NCI-H524 (cell line): ENCODE measurements around the gene HOXA7.

Source experiments
- DNase-seq, 2 experiments: peaks; one replicate each; lab custom pipeline; 2025; lab: John Stamatoyannopoulos, UW

The HOXA7 gene

DNA sequence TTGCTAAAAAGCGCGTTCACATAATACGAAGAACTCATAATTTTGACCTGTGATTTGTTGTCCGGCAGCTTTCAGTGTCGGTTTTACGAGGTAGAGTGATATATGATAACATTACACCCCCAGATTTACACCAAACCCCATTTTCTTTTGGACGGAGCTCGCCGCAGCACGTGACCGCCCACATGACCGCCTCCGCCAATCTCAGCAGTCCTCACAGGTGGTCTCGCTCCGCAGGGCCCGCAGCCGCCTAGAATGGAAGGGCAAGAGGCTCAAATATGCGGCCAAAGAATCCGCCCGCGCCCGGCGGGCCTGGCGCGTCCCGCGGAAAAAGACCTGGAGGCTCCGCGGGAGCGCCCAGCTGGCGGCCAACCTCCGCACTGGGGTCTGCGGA lies at the start of gene HOXA7:
Gene HOXA7 (minus strand): TSS at position 168 of the 391 bp plus-strand sequence. CDS start 130 bp downstream, at position 38.
- DNase-seq = peak; percentile 48 to 75

DNA sequence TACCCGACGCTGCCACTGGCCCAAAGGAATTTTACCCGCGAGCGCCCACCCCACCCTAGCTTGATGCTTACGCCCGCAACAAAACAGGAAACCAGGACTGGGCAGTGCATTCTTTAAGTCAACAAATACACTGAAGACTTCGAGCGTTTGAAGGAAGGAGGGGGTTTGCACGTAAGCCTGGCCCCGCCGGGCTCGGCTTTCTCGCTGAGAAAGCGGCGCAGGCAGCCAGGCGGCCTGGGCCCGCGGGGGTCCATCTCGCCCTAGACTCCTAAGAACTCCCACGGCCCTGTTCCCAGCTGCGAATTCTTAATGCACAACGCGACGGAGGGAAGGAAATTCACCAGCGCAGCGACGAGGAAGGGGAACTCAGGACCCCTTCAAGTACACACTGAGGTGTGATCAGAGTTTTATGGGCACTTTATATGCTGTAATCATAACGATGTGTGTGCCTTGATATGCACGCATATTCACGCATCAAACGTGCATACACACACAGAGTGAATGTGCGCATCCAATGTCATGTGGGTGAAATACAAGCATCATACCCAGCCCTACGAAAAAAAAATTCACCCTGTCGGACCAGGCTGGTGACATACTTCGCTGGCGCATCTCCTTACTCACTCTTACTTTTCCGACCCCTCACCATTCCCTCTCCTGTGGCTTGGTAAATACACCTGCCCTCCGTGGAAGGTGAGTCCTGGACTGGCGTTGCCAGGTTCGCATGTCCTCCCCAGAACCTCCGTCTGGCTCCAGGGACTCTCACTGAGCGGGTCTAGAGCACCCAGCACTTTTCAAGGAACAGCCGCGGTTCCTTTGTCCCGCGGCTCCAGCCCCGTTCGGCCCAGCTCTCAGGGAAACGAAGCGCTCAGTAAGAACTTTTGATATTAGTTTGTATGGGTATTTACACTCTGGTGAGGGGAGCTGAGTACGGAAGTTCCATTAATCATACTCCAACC lies 49.1 kb upstream of the HOXA7 start:
- DNase-seq = peak in 1 of 2 experiments; percentile 17

DNA sequence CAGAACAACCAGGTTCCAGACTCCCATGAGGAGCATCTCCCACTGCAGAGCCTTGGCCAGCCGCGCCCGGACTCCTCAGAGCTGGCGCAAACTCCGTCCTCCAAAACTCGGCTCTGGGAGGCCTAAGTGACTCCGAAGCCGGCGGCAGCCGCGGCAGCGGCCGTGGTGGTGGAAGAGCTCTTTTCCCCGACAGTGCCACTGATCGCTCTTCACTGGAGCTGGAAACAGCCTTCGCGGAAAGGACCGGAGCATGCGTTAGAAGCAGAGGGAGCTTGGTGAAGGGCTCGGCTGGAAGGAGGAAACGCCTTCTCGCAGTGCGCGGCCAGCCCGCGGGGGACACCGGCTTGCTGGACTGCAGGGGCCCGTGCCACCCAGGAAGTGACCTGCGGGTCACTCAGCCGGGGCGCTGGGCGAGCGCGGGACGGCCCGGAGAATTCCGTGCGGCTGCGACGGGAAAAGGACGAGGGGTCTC lies 48.4 kb upstream of the HOXA7 start:
- peak in 1 of 2 experiments; percentile 47 for DNase-seq

DNA sequence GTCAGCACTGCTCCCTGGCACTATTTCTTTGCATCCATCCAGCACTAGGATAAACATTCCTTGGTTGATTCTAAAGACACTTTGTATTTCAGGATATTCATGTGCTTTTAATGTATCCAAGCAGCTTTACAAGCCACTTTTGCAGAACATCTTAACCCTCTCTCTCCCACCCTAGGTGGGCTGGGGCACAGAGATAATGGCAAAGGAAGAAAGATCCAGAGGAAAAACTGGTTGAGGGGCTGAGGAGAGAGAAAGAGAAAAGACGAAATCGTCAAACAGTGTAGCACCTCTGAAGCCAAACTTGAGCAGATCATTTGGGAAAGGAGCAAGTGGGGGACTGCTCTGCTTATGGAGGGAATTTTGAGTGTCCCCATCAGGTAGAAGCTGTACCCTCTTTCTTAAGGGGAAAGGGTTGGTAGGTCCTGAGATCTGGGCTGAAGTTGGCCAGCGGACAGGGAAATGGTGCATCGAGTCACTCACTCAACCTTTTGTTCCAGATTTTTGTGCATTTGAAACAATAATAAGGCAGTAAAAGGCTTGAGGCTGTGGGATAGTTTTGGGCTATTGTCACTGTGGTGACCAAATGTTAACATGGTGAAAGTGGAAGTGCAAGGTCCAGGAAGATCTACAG lies 47.6 kb upstream of the HOXA7 start:
- no peak for DNase-seq

DNA sequence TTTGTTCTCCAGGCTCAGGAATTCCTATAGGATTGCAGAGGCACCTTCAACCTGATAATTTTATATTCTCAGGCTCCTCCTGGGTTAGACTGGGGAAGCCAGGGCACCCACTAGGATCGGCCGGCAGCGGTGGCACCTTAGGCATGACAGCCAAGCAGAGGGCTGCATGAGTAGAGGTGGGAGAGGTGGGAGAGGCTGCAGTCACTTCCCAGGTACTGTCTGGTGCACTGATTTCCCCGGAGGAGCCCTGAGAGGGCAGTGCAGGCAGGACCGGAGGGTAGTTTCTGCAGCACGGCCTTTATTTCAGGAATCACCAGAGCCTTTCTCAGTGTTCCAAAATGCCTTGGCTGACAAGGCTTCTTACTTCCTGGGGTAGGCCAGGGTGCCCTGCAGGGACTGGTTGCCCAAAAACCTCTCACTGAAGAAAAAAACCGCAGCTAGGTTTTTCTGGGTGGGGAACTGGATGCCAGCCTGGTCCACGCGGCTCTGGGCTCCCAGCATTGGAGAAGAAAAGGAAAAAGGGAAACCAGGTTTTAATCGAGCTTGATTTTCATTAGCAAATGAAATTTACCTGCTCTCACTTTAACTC lies 47.0 kb upstream of the HOXA7 start:
- no peak for DNase-seq

DNA sequence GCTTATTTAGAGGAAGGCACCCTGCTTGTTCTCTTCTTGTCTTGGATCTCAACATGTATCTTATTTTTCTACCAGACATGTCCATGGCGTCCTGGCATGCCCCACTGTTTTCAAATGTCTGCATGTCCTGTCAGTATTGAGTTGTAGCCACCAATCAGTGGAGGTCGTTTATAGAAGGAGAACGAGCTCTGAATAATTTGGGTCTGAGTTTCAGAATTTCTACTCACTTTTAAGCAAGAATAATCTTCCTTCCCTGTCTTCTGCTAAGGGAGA lies 46.3 kb upstream of the HOXA7 start:
- no peak for DNase-seq

DNA sequence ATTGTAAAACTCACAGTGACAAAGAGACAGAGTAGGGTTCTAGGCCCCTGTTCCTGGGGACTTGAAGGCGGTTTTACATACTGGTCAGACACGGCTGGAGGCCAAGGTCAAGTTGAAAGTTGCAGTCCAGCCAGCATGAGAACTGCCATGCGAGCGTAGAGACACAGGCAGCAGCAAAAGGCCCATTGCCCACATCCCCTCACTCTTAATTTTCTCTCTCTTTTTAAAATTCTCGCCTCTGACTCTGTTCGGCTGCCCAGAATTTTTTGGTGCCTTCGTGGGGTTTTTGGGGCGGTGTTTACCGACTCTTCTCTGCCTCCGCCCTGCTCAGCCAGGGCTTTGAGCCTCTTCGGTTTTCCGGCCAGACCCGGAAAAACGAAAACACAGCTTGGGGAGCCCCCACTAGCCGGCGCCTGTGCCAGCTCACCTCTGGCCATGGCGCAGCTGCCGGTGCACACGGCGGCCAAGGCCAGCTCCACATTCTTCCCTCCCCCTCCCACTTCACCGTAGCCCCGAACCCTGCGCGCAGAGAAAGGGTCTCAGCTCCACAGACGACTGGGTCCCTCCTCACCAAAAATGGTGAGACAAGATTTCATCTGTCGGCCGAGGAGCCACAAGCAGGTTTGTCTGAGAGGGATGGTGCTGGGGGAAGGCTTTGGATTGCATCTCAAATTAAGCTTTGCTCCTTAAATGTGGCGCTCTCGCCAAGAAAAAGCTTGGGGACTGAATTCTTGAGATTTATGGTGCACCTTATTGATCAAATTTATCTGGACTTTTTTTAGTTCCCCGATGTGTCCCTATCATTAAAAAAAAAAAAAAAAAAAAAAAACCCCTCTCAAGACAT lies 45.8 kb upstream of the HOXA7 start:
- no peak for DNase-seq

DNA sequence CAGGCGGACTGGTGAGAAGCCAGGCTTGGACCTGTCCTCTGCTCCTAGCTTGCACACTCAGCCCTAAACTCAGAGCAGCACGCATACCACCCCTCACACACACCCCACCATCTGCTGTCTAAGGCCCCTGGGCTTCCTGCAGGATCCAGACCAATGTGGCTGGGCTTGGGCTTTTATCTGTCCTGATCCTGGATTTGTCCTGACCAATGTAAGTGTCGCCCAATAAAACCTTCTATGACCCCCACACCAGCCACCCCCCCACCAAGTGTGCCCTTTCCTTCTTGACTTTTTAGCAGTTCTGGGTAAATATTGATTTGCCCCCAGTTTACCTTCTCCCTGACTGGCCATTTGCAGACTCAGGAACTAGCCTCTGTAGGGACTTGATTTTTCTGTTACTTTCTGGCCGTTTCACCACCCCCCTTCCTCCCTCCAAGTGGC lies 45.1 kb upstream of the HOXA7 start:
- peak in 1 of 2 experiments; percentile 26 for DNase-seq

DNA sequence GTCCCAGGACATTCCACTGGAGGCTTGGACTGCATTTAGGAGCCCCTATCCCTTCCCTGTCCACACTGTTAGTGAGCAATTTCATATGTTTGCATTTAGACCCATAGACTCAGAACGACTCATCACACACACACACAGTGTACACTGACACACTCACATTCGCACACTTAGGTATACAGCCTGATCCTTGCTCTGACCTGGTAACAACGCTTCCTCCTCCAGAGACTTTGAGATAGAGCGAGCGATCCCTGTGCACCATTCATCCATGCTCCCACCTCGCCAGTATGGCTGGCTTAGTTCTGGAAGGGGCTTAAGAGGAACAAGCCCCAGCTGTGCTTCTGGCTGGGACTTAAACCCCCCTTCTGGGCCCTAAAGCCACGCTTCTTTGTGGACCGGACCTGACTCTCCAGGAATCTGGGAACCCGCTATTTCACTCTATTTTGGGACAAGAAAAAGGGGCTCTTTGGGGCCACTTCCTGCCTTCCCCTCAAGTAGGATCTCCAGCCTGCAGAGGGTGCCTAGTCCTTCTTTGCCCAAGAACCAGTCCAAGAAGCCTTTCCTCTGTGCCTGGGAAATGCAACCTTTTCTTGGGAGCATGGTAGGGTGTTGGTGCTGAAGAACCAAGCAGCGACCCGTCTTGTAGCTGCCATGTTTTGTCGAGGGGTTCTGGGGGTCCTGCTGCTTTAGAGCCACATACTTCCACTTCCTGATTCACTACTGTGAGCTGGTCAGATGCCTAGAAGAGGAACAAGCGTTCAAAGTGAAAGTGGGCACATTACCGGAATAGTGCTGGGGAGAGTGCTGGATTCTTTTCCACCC lies 44.5 kb upstream of the HOXA7 start:
- peak in 1 of 2 experiments; percentile 54 for DNase-seq

DNA sequence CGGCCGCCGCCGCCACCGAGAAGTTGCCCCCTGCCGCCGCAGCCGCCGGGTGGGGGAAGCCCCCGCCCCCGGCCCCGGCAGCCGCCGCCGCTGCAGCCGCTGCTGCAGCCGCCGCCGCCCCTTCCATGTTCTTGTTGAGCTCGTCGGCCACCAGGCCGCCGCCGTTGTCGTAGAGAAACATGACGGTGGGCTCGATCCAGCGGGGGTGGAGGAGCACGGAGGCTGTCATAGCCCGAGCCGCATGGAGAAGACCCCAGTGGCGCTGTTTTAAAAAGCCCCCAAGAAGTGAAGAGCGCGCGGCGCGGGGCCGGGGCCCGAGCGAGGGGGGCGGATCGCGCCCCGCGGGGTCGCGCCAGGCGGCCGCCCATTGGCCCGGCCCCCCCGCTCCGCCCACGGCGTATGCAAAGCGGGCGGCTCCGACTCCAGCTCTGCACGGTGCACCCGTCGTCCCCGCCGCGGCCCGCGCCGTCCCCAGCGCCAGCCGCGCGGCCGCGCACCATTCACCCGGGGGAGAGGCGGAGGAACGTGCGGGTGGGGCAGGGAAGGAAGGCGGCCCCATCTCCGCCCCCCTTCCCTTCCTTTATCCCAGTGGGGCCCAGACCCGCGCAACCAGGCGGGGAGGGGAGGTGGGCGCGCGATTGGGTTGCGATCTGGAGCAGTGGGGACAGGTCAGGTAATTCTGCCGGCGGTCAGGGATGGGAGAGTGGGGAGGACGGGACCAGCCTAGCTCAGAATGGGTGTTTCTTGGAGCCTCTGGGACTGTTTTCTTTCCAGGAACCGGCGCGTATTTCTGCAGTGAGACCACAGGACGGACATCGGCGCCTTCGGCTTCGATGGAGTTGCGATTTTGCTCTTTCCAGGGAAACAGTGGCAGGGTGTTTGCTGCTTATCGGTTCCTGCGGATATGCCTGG lies 43.6 kb upstream of the HOXA7 start, which contains the start of gene HOXA13:
Gene HOXA13 (minus strand): TSS at position 243 of the 912 bp plus-strand sequence. CDS start 14 bp downstream, at position 229.
- DNase-seq = peak; percentile 53 to 73

DNA sequence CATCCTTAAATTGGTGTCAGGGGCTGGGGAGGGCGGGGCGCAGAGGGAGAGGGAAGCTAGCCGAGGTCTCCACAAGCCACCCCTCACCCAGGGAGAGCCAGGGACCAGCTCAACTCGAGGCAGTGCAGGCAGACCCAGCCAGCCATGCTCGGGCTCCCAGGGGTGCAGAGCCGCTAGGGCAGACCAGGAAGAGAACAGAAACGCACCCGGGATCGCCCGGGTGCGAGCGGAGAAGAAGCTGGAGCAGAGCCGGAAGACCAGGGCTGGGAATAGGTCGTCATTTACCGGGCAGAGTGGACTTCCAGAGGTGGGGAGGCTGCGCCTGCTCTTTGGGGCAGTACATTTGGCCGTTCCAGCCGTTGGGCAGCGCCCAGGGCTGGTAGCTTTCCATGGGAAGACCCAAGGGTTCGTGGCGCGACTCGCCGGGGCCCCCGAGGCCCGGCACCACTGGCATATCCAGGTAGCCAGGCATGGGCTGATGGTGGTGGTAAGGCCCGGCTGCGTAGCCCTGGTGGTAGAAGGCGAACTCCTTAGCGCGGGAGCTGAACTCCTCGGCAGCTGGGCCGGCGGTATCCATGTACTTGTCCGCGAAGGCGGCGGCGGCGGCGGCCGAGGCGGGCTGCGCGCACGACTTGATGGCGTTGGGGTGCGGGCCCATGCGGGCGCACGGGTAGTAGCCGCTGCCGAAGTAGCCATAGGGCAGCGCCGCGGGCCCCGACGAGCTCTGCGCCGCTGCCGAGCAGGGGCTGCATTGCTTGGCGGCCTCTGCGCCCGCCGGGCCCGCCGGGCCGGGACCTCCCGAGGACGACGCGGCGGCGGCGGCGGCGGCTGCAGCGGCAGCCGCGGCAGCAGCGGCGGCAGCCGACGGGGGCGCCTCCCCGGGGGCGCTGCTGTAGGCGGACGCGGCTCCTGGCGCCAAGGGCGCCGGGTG lies 42.7 kb upstream of the HOXA7 start:
- DNase-seq = peak; percentile 7 to 32

DNA sequence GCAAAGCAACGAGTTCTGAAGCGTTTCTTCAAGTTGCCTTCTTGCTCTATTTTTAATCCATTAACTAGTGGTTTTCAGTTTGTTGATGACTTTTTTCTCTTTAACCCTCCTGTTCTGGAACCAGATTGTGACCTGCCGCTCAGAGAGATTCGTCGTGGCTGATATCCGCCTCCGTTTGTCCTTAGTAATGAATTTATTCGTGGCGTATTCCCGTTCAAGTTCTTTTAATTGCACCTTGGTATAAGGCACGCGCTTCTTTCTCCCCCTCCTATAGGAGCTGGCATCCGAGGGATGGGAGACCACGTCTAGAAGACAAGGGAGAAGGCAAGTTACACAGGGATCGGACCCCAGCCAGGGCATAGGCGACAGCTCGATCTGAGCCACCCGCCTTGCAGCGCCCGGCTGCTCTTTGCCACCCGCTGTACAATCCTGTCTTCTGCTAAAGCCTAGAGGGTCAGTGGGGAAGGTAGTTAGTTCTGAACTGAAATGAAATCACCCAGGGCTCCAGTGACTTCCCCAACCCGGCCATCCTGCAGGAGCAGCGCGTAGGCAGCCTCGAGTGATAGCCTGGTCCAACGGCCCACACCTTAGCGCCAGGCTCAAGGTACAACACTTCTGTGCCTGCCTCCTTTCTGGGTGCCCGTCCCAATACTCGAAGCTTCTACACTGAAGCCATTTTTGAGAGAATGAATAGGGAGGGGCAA lies 41.8 kb upstream of the HOXA7 start:
- no peak for DNase-seq

DNA sequence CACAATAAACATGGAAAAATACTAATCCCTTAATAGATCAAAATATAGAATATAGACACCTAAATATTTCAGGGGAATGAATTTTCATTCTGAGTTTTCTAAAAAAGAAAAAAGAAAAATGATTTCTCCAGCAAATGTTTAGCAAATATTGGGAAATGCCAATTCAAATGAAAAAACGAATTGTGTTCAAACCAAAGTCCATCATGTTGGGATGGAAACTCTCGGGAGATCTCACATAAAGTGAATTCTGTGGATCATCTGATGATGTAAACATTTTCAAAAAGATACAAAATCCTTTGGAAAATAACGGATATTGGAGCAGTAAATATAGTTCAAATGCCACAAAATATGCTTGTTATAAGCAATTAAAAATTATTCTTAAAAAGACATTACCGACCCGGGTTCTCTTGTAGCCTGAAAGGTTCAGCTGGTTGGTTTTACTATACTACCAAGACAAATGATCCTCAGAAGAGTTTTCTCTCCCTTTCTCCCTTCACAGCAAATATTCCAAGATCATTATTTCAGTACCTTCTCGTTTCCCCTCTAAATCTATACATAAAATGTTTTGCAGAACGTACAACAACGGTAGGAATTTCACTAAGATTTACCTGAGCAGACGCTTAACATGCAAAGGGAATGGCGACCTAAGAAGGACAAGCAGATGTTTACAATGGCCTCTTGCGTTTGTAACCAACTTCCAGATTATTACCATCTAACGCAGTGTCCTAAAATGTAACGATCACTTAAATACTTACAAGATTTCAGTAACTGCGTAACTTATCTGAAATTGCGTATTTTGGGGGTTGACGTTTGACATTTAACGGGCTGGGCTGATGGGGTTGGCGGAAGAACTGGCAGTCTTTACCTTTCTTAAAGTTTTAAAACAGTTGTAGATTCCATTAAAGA lies 40.9 kb upstream of the HOXA7 start:
- DNase-seq = no peak

DNA sequence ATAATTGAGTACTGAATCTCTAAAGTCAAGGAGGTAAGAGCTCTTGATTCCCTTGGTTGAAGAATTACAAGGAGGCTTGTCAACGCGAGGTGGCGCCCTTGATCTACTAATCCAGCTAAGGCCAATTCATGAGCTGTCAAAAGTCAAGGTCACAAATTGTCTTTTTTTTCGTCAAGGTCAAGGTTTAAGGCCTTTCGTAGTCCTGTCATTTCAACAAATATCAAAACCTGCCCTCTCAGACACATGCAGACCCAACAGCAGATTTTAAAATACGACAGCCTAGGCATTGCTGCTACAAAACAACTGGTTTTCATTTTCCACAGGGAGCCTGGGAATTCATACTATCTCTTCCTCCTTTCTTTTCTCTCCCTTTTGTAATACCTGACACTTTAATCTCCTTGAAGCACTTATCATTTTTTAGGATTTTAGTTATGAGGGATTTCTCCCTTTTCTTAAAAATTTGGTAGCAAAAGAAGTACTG lies 39.9 kb upstream of the HOXA7 start:
- peak; percentile 48 to 72 for DNase-seq

DNA sequence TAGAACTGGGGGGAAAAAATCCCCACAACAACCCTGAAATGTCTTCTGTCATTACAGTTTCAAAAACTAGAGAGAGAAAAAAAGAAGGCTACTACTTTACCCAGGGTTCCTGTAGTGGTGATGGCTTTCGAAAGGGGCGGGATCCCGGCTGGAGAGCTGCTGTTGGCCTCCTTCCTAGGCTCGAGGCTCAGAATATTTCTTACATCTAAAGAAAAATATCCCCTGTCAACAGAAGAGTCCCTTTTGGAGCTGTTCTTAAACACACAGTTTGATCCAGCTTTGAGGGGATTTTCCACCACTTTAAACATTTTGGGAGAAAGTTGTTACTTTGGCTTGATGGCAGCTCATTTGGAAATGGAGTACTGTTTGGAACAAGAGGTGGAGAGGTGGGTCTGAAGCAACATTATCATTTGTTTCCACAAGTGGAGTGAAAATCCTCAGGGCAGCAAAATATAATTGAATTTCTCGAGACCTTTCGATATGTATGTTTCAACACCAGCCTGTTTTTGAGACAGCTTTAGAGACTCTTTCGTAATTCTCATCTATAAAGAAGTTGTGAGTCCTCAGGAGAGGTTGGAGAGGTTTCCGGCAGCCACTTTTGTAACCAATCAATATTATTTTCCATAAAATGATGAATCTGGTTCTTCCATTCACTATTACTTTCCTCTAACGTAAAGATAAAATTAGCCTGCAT lies 38.4 kb upstream of the HOXA7 start:
- no peak for DNase-seq

DNA sequence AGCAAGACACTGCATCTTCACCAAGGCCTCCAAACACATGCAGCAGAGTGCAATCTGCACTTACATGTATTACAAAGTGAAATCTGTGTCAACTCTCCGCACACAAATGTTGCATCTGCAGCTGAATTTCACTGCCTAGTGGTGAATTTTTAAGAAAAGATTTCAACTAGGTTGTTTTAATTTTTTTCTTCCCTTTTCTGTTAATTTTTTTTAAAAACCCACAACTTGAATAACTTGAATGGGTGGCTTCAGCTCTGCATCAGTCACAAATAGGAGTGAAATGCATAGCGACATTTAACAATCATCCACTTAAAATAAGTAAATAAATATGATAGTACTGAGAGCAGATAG lies 37.5 kb upstream of the HOXA7 start:
- DNase-seq = no peak
